ENCODE measurements around the gene ZNF687.
A peak's percentile ranks its signal among the peaks of the same experiment; 100 is the strongest.
"Not testable (repeated sequence)": the region's sequence is repeated elsewhere in the genome, so short reads cannot be mapped to it uniquely, and the experiment has no call there.

Gene ZNF687, protein sequence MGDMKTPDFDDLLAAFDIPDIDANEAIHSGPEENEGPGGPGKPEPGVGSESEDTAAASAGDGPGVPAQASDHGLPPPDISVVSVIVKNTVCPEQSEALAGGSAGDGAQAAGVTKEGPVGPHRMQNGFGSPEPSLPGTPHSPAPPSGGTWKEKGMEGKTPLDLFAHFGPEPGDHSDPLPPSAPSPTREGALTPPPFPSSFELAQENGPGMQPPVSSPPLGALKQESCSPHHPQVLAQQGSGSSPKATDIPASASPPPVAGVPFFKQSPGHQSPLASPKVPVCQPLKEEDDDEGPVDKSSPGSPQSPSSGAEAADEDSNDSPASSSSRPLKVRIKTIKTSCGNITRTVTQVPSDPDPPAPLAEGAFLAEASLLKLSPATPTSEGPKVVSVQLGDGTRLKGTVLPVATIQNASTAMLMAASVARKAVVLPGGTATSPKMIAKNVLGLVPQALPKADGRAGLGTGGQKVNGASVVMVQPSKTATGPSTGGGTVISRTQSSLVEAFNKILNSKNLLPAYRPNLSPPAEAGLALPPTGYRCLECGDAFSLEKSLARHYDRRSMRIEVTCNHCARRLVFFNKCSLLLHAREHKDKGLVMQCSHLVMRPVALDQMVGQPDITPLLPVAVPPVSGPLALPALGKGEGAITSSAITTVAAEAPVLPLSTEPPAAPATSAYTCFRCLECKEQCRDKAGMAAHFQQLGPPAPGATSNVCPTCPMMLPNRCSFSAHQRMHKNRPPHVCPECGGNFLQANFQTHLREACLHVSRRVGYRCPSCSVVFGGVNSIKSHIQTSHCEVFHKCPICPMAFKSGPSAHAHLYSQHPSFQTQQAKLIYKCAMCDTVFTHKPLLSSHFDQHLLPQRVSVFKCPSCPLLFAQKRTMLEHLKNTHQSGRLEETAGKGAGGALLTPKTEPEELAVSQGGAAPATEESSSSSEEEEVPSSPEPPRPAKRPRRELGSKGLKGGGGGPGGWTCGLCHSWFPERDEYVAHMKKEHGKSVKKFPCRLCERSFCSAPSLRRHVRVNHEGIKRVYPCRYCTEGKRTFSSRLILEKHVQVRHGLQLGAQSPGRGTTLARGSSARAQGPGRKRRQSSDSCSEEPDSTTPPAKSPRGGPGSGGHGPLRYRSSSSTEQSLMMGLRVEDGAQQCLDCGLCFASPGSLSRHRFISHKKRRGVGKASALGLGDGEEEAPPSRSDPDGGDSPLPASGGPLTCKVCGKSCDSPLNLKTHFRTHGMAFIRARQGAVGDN

DNA sequence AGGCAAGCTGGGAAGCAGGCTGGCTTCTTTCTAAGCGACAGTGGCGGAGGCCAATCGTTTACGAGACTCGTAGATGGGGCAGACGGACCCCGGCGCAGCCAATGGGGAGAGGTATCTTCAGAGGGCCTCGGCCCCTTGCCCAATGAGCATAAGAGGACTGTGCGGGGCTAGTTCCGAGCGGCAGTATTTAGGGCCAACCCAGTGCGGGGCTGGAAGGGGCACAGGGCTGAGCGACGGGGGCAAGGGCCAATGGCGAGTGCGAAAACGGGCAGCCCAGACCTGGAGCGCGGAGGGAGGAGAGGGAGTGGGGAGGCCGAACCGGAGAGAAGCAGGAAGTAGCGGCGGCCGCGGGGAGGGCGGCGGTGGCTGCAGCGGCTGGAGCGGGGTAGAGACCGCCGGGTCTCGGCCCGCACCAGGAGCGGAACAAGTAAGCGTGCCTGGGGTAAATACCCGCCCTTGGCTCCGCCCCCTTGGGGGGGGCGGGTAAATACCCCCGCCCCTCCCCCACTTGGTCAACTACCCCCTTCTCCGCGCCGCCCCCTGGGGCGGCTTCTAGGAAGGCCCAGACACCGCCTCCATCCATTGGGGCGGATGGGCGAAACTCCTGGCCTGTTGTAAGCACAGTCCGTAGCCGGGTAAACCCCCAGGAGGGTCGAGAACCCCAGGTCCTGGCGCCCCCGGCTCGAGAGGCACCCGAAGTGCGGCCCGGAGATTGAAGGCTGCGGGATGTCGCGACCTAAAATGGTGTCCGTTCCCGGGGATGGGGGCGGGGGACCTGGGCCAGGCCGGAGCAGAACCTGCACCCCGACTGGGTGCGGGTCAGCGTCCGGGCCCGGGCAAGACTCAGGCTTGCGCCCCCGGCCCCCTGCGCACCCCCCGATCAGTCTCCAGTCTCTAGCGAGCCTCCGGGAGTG lies at the start of gene ZNF687:
Gene ZNF687 (plus strand): TSS at position 331 of the 914 bp plus-strand sequence. CDS start 3,993 bp downstream, outside the sequence.
- peak; percentile 80 for FAIRE-seq

DNA sequence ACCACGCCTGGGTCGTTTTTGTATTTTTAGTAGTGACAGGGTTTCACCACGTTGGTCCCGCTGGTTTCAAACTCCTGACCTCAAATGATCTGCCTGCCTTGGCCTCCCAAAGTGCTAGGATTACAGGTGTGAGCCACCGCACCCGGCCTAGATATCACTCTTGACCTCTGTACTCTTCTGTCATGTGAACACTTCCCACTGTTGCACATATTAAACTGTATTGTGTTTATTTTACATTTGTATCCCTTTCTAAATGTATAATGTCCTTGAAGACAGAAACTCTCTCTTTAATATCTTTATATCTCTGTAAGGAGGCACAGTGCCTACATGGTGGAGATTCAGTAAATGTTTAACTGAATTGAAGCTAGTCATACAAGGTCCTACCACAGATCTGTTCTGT lies 46.9 kb upstream of the ZNF687 start:
- FAIRE-seq = no peak

DNA sequence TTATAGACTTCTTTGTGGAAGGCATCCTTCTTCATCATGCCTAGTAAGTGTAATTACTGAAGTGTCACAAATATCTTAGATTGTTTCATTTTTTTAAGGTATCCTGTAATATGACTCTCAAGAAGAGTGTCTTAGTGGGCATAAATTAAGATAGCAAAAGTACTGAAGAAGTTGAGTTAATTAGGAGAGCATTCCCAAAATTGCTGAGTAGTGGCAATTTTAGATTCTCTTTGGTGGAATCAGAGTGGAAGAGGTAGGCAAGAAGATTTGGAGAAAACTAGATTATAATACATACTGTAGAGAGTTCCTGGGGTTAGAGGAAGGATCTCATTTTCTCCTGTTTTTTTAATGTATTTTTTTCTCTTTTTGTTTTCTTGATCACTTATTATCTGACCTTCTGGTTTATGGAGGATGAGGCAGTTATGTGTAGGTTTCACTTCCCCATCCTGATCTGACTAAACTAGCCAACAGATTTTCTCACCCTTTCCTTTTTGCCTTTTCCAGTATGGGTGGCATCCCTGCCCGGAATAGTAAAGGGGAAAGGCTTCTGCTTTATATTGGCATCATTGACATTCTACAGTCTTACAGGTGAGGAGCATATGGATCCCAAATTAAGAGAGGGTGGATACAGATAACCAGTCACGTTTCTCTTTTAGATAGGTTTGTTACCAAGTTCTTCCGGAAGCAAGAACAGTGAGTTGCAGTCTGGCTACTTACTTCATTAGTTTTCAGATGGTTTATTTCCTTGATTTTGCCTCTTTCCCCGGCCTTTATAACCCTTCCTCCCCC lies 44.2 kb upstream of the ZNF687 start:
- no peak for FAIRE-seq

DNA sequence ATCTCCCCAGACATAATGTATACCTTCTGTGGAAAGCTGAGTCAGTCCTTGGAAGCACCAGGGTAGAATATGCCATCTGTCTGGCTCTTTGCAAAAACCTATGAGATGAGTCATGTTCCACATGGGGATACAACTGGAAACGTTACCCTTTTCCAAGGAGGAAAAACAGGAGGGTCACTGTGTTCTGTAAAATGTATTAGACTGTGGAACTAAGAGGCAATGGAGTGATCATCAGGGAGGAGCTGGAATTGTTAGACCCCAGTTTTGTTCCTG lies 43.7 kb upstream of the ZNF687 start:
- FAIRE-seq = no peak

DNA sequence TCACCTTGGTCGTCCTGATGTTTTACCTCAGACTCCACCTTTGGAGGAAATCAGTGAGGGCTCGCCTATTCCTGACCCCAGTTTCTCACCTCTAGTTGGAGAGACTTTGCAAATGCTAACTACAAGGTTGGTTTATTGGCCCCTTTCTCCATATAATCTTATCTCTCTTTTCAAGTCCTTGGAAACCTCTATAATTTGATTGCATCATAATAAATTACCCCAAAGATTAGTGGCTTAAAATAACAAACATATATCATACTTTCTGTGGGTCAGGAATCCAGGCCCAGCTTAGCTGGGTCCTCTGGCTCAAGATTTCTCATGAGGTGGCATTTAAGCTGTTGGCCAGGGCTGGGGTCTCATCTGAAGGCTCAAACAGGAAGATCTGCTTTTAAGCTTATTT lies 39.7 kb upstream of the ZNF687 start:
- FAIRE-seq = no peak

DNA sequence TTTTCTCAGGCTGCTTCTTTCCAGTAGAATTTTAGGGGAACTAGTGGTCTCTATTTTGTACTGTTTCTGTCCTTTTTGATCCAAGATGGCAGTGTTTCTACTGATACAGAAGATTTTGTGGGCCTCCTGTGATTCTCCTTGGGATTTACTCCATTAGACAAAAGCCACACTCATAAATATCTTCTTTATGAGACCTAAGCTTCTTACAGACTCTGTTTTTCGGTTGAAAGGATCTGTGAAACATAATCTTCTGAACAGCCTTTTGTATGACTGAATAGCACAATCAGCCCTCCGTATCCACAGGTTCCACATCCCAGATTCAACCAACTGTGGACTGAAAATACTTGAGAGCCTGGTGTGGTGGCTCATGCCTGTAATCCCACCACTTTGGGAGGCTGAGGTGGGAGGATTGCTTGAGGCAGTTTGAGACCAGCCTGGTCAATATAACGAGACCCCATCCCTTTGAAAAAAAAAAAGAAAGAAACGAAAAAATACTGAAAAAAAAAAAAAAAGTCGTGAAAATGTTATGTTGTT lies 38.3 kb upstream of the ZNF687 start:
- no peak for FAIRE-seq

DNA sequence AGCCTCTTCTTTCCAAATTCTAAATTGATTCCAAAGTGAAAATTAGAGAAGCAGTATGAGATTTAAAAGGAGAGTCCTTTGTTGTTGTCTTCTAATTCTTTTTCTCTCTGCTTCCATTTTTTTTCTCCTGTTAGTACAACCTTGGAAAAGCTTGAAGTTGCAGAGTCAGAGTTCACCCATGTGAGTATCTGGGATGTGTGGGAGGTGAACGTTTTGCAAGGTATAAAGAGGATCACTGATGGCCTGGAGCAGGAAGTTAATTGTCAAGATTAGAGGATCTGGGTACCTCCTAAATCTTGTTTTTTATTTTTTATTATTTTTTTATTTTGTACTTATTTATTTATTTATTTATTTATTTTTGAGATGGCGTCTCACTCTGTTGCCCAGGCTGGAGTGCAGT lies 35.3 kb upstream of the ZNF687 start:
- no peak for FAIRE-seq

DNA sequence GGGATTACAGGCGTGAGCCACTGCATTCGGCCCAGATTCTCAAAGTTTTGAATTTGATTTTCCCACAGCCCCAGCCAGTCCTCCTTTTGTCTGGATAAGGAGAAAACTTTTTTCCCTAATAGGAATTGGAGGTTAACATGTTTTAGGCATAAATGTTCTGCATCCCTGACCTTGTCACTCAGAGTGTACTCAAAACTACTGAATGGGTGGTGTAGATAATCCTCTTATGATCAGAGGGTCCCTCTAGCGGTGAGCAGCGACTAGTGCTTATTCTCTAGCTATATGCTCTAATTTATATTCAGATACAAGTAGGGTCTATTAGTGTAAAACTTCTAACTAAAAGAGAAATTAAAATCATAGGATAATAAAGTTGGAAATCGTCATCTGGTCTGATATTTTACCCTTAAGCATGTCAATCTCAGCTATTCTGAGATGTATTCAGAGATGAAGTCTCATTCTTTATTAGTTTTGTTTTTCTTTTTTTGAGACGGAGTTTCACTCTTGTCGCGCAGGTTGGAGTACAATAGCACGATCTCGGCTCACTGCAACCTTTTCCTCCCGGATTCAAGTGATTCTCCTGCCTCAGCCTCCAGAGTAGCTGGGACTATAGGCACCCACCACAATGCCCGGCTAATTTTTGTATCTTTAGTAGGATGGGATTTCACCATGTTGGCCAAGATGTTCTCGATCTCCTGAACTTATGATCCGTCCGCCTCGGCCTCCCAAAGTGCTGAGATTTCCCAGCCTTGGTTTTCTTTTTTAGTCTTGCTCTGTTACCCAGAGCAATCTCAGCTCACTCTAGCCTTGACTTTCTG lies 30.2 kb upstream of the ZNF687 start:
- FAIRE-seq = no peak

DNA sequence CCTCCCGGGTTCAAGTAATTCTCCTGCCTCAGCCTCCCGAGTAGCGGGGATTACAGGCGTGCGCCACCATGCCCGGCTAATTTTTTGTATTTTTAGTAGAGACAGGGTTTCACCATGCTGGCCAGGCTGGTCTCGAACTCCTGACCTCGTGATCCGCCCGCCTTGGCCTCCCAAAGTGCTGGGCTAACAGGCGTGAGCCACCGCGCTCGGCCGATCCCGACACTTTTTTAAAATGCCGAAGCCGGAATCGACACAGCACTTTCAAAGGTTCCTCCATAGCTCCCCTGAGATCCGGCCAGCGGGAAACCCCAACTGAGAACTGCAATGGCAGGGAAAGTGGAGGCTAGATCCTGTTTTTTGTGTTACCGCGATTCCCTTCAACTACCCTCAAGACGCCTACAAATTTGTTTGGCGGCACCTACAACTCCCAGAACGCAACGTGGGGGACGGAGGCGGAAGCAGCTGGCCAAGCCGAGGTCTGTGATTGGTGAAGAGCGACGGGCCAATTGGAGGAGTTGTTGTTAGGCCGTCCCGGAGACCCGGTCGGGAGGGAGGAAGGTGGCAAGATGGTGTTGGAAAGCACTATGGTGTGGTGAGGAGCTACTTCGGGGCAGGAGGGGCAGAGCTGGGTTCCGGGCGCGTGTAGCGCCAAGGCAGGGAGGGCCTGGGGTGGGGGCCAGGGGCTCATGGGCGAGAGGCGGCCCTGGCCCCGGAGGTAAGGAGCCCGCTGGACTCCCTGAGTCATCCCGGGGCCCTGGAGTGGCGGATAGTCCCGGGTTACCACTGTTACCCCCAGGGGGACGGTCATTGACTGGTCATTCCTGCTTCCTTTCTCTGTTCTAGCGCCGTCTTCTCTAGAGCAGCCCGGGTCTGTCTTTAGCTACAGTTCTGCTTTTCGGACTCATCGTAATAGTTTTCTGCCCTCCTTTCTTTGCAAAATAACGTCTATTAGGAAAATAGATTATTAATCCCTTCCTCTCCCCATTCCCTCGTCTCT lies 27.6 kb upstream of the ZNF687 start, which contains the start of gene PSMD4:
Gene PSMD4 (plus strand): TSS at position 518 of the 997 bp plus-strand sequence. CDS start 49 bp downstream, at position 567.
- FAIRE-seq = no peak

DNA sequence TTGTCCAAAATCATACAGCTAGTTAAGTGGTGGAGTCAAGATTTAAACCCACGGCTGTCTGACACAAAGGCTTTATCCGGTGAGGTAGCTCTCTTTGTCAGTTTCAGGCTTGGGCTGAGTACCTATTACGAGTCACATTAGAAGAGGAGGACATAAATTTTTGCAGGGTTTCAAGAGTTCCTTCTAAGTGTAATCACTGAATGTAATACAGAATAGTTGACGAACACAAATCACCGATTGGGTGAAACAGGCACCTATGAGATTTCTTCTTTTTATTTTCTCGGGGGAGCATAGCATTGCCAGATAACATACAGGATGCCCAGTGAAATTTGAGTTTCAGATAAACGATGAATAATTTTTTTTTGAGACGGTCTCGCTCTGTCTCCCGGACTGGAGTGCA lies 26.7 kb upstream of the ZNF687 start:
- no peak for FAIRE-seq

DNA sequence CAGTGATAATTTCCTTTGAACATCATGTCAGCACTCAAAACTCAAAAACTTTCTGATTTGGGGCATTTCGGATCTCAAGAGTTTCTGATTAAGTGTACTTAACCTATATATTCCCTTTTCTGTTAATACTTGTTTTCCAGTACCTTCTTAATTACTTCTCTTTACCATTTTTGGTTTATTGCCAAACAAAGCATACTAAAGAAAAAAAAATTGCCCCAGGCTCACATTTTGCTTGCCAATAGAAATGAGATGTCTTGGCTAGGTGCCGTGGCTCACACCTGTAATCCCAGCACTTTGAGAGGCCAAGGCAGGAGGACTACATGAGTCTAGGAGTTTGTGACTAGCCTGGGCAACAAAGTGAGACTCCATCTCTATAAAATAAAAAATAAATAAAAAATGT lies 22.7 kb upstream of the ZNF687 start:
- no peak for FAIRE-seq

DNA sequence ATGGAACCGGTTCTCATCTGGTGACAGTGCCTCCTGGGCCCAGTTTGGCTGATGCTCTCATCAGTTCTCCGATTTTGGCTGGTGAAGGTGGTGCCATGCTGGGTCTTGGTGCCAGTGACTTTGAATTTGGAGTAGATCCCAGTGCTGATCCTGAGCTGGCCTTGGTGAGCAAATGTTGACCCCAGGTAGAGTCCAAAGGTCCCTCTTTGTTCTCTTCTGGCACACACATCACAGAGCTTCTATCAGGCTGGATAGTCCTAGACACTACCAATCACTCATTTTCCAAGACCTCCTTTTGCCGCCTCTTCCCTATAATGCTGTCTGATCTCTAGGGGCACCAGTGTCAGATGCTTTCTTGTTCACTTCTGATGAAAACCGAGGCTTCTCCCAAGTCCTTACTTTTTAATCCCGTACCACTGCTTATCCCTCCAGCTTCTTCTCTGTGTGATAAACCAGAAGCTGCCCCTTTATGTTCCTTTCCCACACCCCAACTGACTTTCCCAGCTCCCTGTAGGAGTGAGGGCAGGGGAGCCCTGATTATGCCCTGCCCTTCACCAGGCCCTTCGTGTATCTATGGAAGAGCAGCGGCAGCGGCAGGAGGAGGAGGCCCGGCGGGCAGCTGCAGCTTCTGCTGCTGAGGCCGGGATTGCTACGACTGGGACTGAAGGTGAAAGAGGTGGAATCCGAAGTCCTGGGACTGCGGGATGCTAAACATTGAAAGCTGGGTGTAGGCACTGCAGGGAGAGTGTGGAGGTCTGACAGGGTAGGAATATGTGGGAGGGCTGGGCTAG lies 16.5 kb upstream of the ZNF687 start:
- no peak for FAIRE-seq

DNA sequence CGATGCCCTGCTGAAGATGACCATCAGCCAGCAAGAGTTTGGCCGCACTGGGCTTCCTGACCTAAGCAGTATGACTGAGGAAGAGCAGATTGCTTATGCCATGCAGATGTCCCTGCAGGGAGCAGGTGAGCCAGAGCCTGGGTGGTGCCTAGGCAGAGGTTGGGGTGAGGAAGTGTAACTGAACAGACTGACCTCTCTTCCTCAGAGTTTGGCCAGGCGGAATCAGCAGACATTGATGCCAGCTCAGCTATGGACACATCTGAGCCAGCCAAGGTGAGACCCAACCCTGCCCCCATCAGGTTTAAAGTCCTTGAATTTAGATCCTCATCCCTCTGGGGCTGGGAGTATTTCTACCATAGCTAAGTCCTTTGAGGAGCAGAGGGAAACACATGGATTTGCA lies 15.8 kb upstream of the ZNF687 start:
- FAIRE-seq = no peak

DNA sequence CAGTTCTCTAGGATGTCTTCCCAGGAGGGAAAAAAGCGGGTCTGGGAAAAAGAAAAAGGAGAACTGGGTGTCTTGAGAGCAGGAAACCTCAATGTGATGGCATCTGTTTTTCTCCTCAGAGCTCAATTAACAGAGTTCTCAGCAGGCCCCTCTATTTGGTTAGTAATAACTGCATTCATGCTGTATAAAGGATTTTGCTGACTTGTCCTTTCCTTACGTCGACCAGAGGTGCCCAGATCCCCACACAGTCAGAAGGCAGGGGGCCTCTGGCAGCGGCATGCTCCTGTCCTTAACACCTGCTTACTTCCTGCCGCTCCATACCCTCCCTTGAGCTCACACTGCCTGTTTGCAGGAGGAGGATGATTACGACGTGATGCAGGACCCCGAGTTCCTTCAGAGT lies 15.3 kb upstream of the ZNF687 start:
- no peak for FAIRE-seq

DNA sequence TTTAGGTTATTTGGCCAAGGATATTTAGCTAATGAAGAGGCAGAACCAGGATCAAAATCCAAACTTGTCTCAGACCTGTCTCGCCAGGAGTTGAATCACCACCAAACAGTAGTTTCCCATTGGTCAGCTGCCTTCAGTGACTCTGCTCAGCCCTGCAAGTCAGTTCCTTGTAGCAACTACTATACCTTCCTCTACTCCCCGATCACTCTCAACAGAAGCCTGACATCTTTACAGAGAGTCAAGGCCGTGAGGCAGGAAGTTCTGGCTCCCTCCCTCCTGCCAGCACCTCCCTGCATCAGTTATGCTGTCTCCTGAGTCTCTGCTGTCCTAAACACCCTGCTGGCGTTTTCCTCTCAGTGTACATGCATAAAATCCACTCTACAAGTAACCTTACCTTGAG lies 14.3 kb upstream of the ZNF687 start:
- FAIRE-seq = no peak

DNA sequence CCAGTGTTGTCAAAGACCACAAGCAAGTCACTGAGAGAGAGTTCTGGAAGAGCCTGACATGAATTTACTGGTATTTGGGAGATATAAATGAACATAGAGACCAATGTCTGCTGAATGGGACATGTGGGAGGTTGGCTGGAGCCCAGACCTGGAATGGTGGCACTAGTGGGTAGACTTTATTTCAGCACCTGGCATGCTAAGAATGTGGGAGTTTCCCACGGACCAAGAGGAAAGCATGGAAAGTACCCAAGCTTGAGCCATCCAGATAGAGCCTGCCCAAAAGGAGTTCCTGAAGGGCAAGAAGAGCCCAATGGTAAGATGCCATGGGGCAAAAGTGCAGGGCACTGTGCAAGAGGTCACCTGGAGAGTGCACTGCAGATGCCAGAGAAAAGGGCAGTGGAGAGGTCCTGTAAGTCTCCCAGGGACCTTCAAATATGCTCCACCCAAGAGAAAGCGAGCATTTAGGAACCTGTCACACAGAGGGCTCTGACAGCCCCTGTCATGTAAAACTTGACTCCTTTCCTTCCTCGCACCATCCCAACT lies 8.1 kb upstream of the ZNF687 start:
- no peak for FAIRE-seq

DNA sequence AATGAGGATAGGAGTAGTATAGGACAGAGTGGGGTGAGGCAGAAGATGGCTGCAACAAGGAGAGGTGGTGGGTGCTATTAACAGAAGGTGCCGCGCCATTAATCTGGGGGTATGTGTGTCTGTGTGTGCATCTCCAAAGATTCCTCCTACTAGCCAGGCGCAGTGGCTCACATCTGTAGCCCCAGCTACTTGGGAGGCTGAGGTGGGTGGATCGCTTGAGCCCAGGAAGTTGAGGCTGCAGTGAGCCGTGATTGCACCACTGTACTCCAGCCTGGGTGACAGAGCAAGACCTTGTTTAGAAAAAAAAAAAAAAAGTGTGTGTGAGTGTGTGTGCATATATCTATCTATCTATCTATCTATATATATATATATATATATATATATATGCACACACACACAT lies 6.8 kb upstream of the ZNF687 start:
- not testable (repeated sequence) for FAIRE-seq

DNA sequence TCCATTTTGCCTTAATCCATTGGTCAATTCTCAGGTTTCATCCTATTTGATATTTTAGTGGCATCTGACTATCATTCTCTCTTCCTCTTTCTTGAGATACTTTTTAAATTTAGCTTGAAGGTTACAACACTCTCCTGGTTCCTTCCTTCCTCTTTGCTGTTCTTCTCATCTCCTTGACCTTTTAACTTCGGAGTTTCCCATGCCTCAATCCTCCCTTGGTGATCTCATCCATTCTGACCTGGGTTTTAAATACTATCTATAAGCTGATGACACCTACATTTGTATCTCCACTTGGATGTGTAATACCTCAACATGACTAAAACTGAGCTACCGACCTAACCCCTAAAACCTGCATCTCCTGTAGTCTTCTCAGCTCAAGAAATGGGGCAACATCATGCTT lies 4.8 kb upstream of the ZNF687 start:
- FAIRE-seq = no peak
